Stimulated activated memory B cell treated with anti-CD40 and anti-IgM and Interleukin-4, amounts not matched to agents 10 μg/mL and 1 μg/mL and 100 μg/mL, for 72 hours (primary cell): ENCODE results near the gene DDX3Y.
A peak's percentile ranks its signal among the peaks of the same experiment; 100 is the strongest.

ENCODE experiments used
- ATAC-seq: fragments of 150-1000 bp; cut with Tn5 transposase; 2 replicates; pipeline ENCODE4 v1.10.0; 2021
- H3K27ac Mint-ChIP-seq: one replicate; pipeline ENCODE4 v1.8.0; 2022; ENCODE audit warnings: mild to moderate bottlenecking, mixed read lengths
- H3K27me3 Mint-ChIP-seq: one replicate; pipeline ENCODE4 v1.8.0; 2022; ENCODE audit warnings: mixed read lengths
- H3K36me3 Mint-ChIP-seq: one replicate; pipeline ENCODE4 v1.8.0; 2022; ENCODE audit warnings: mixed read lengths
- H3K4me1 Mint-ChIP-seq: one replicate; pipeline ENCODE4 v1.8.0; 2022; ENCODE audit warnings: mixed read lengths
- H3K4me3 Mint-ChIP-seq: one replicate; pipeline ENCODE4 v1.8.0; 2022; ENCODE audit warnings: mild to moderate bottlenecking, moderate library complexity, mixed read lengths
- H3K9me3 Mint-ChIP-seq: one replicate; pipeline ENCODE4 v1.8.0; 2022; ENCODE audit warnings: mixed read lengths

DDX3Y gene

DNA sequence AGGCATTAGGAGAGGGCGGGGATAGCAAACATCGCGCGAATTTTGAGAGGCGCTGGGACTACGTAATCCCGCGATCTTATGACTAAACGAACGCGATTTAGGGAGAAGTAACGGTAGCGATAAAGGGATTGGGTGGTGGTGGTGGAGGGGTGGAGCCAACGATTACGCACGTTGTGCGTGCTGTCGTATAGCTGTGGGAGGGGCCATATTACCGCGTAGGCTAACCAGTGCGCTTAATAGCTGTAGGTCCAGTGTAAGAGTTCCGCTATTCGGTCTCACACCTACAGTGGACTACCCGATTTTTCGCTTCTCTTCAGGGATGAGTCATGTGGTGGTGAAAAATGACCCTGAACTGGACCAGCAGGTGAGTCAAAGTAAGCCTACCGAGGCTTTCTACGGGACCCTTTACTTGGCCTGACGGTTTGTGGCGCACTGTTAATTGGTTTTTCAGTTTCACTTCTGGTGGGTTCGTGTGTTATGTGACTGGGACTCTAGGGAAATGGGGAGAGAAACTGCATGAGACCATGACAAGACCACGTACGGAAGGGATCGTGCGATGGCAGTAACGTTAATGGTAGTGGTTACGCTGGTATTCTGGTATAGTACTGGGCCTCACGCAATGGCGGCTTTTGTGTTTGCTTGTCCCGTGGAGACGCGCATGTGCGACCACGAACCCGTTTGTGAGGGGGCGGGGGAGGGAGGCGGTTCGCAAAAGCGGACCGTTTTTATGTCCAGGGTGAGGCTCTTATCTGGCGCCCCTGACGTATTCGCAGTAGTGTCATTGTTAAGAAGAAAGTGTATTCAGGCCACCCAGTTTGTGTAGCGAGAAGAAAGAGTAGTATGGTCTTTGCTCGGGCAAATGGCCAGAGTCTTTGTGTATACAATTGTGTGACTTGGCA lies at the start of gene DDX3Y:
DDX3Y (plus strand) TSS at position 251 of the 899 bp plus-strand sequence; CDS start at position 320, 69 bp downstream.
- Mint-ChIP-seq H3K9me3 (no peaks in the 10 kb centered on the region), H3K4me3 (peak within 1 kb of the TSS; percentile 99), H3K4me1 (peaks cover 13% of the 10 kb centered on the region), H3K36me3 (peaks cover 11% of the 10 kb centered on the region), H3K27me3 (no peaks in the 10 kb centered on the region), H3K27ac (peak within 1 kb of the TSS; percentile 100)
- peak; percentile 97 for ATAC-seq

GRCh38 chrY:12855791-12856275 lies 48.8 kb upstream of the DDX3Y start:
- H3K4me3 Mint-ChIP-seq = no peak overlapping the region
- H3K4me1 Mint-ChIP-seq = no peaks in the 10 kb centered on the region
- H3K36me3 Mint-ChIP-seq = peaks cover 15% of the 10 kb centered on the region
- H3K27ac Mint-ChIP-seq = no peak overlapping the region
- no peak for ATAC-seq
- no peaks in the 10 kb centered on the region for H3K27me3 Mint-ChIP-seq
- H3K9me3 Mint-ChIP-seq = no peaks in the 10 kb centered on the region

DNA sequence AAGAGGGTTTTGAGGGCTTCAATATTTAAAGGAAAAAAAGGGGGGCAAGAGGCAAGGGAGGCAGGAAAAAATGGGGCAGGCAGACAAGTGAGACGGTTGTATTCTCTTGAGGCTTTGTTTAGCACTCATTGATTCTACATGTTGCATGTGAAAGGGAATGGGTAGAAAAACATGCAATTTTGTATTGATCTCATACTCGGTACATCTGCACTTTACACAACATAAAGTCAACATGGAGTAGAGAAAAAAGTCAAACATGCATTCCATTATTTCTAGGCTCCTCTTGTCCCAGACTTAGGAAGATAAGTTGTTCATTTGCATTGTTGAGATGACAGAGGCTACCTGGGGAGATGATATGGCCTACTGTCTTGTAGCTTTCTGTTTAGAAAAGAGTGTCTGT lies 36.7 kb upstream of the DDX3Y start:
- no peaks in the 10 kb centered on the region for H3K9me3 Mint-ChIP-seq
- H3K36me3 Mint-ChIP-seq = peaks cover 14% of the 10 kb centered on the region
- no peak for ATAC-seq
- no peaks in the 10 kb centered on the region for H3K27me3 Mint-ChIP-seq
- H3K4me1 Mint-ChIP-seq = no peaks in the 10 kb centered on the region
- H3K27ac Mint-ChIP-seq = no peak overlapping the region
- no peak overlapping the region for H3K4me3 Mint-ChIP-seq

DNA sequence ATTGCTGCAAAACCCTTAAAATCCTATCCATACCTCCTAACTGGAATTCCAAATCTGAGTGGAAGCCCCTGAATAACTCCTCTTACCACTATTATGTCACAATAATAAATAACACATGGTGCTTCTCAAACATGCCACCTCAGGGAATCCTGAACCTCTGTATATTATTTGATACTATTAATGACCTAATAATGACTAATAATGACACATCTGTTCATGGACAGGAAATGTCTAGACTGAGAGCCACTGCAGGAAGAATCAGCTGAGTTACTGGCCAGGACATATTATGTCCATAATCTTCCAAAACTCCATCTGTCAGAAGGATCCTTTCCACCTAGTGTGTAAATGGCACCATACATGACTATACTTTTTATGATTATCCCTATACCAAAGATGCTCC lies 7.7 kb upstream of the DDX3Y start:
- no peak overlapping the region for H3K27ac Mint-ChIP-seq
- H3K27me3 Mint-ChIP-seq = no peaks in the 10 kb centered on the region
- ATAC-seq = no peak
- H3K4me3 Mint-ChIP-seq = no peak overlapping the region
- no peaks in the 10 kb centered on the region for H3K4me1 Mint-ChIP-seq
- no peaks in the 10 kb centered on the region for H3K36me3 Mint-ChIP-seq
- H3K9me3 Mint-ChIP-seq = no peaks in the 10 kb centered on the region

- H3K4me1 Mint-ChIP-seq = no peaks in the 10 kb centered on the region
- H3K4me3 Mint-ChIP-seq = no peak overlapping the region
- ATAC-seq = no peak
- H3K27me3 Mint-ChIP-seq = no peaks in the 10 kb centered on the region
- no peaks in the 10 kb centered on the region for H3K9me3 Mint-ChIP-seq
- H3K36me3 Mint-ChIP-seq = no peaks in the 10 kb centered on the region
- no peak overlapping the region for H3K27ac Mint-ChIP-seq
These were observed 6.1 kb upstream of the DDX3Y start for GRCh38 chrY:12898604-12899003.

- peak; percentile 82 for ATAC-seq
- Mint-ChIP-seq H3K4me1 (peaks cover 18% of the 10 kb centered on the region), H3K27me3 (no peaks in the 10 kb centered on the region), H3K36me3 (peaks cover 17% of the 10 kb centered on the region), H3K4me3 (peak overlapping the region; percentile 99), H3K27ac (peak overlapping the region; percentile 100), H3K9me3 (no peaks in the 10 kb centered on the region)
These were observed 827 bp downstream of the DDX3Y start for GRCh38 chrY:12905517-12905872.

DNA sequence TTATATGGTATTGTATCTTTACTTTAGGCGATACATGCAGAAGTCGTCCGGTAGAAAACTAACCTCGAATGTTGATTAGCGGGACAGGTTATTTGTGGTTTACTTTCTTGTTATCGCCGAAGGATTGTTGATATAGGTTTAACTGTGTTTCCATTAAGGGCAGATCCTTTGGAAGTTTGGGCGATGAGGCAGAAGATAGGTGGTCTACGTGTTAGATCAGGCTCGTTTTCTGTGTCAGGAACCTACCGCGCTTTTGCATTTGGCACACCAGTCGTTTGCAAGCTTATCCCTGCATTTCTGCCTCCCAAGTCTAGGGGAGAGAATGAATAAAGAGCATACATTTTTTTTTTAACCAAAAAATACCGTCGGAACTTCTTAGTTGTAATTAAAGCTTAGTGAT lies 1.2 kb downstream of the DDX3Y start:
- peak overlapping the region; percentile 100 for H3K27ac Mint-ChIP-seq
- peaks cover 20% of the 10 kb centered on the region for H3K36me3 Mint-ChIP-seq
- H3K27me3 Mint-ChIP-seq = no peaks in the 10 kb centered on the region
- peak overlapping the region; percentile 99 for H3K4me3 Mint-ChIP-seq
- no peak for ATAC-seq
- peaks cover 18% of the 10 kb centered on the region for H3K4me1 Mint-ChIP-seq
- H3K9me3 Mint-ChIP-seq = no peaks in the 10 kb centered on the region

DNA sequence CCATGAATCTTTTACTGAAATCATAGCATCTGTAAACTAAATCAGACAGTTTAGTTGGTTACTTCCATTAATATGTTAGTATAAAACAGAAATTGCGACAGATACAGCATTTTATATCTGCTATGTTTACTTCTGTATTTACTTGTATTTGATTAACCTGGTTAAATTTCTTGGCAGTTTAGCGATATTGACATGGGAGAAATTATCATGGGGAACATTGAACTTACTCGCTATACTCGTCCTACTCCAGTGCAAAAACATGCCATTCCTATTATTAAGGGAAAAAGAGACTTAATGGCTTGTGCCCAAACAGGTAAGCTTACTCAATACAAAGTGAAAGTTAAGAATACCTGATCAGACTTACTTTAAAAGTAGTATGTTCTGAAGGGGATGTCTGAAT lies 8.9 kb downstream of the DDX3Y start:
- H3K27ac Mint-ChIP-seq = no peak overlapping the region
- peaks cover 7% of the 10 kb centered on the region for H3K4me1 Mint-ChIP-seq
- no peak for ATAC-seq
- no peaks in the 10 kb centered on the region for H3K9me3 Mint-ChIP-seq
- H3K36me3 Mint-ChIP-seq = peaks cover 44% of the 10 kb centered on the region
- H3K4me3 Mint-ChIP-seq = no peak overlapping the region
- no peaks in the 10 kb centered on the region for H3K27me3 Mint-ChIP-seq

- no peak for ATAC-seq
- no peaks in the 10 kb centered on the region for H3K36me3 Mint-ChIP-seq
- H3K27me3 Mint-ChIP-seq = no peaks in the 10 kb centered on the region
- no peaks in the 10 kb centered on the region for H3K4me1 Mint-ChIP-seq
- H3K4me3 Mint-ChIP-seq = no peak overlapping the region
- H3K27ac Mint-ChIP-seq = no peak overlapping the region
- no peaks in the 10 kb centered on the region for H3K9me3 Mint-ChIP-seq
These were observed 23.4 kb downstream of the DDX3Y start for GRCh38 chrY:12928043-12928442.

- Mint-ChIP-seq H3K4me3 (no peak overlapping the region), H3K36me3 (no peaks in the 10 kb centered on the region), H3K4me1 (no peaks in the 10 kb centered on the region), H3K27me3 (no peaks in the 10 kb centered on the region), H3K27ac (no peak overlapping the region), H3K9me3 (peaks cover 2% of the 10 kb centered on the region)
- ATAC-seq = no peak
These were observed 37.3 kb downstream of the DDX3Y start for GRCh38 chrY:12941725-12942687.
